Psoas muscle (tissue), 8 donors: ENCODE data around the gene TUBGCP4. TPM values are rescaled to one million over a fixed set of nuclear protein-coding genes. Genes with fewer than 3 reads are reported as not detected.

Experiments
- ATAC-seq, 4 donors: fragments of 200-7000 bp; cut with Tn5 transposase; one replicate each; pipeline ENCODE4 v1.9.1; 2020; ENCODE audit warnings: moderate library complexity in 3 of 4, mild to moderate bottlenecking in 2 of 4
- DNase-seq, 2 donors: peaks; one replicate each; pipeline ENCODE4 v3.0.0-alpha.2; 2020
- H3K27ac ChIP-seq: fragments of 200-600 bp; one replicate; pipeline ENCODE4 v1.8.0; 2022
- H3K27me3 ChIP-seq, 3 donors: fragments of 200-600 bp in 1 of 3; one replicate each; pipeline versions ENCODE4 v1.6.1 to v1.8.0; 2013 to 2022; ENCODE audit warnings: low read length in 2 of 3, mild to moderate bottlenecking in 2 of 3, moderate library complexity in 1 of 3; ENCODE audit not compliant: insufficient read depth in 3 of 3
- H3K36me3 ChIP-seq, 2 donors: fragments of 200-600 bp in 1 of 2; one replicate each; pipeline versions ENCODE4 v1.6.1 to v1.8.0; 2013 to 2022; ENCODE audit warnings: low read depth in 1 of 2, mild to moderate bottlenecking in 1 of 2, moderate library complexity in 1 of 2; ENCODE audit not compliant: insufficient read depth in 1 of 2
- H3K4me1 ChIP-seq: fragments of 200-600 bp; one replicate; pipeline ENCODE4 v1.8.0; 2022
- H3K4me3 ChIP-seq: fragments of 200-600 bp; one replicate; pipeline ENCODE4 v1.8.0; 2022; ENCODE audit warnings: mild to moderate bottlenecking
- H3K9me3 ChIP-seq: fragments of 200-600 bp; one replicate; pipeline ENCODE4 v1.8.0; 2022
- CTCF ChIP-seq: fragments of 200-600 bp; IDR thresholded peaks from one replicate; pipeline ENCODE4 v1.8.0; 2022; ENCODE audit warnings: antibody characterized with exemption
- WGBS, 3 donors: extraction: QIAGEN DNeasy Blood & Tissue Kit; methylation state at CpG; one replicate each; pipeline versions ENCODE4 v1.1.6 to v1.1.7; 2013; 5-methylcytosine and 5-hydroxymethylcytosine counted together
- intact Hi-C, 2 donors: fragments of 100-400 bp; cut with DNase I; formaldehyde crosslinking; loops; one replicate each; pipeline versions ENCODE4 v1.11.0 to v1.14.2; 2022
- polyA plus RNA-seq, 3 donors: library from polyadenylated mRNA; stranded (reverse); fragments of 200-250 nt; gene quantifications; one replicate each; pipeline ENCODE4 v1.2.3, GENCODE V29; 2013
- total RNA-seq, 4 donors: library from RNA; stranded (reverse); fragmentation: NEBNext Ultra II Directional in 2 of 4; extraction: Animal tissue kit (Norgen Biotek cat#: 25700) in 2 of 4; gene quantifications; one replicate each; pipeline versions ENCODE4 v1.2.1 to v1.2.4, GENCODE V29; 2021 to 2023
- donor health status: healthy with polysubstance abuse.
- donor health status: DM: no; HTN: no; CAD: no; lungs with moderate emphysema.
- donor health status: Bipolar disorder and iron deficiency.
- donor health status: healthy.
- donor health status: DM: yes; HTN: yes; CAD: no.
- donor health status: DM: no; HTN: no; CAD: no.
- donor health status: DM: no; HTN: no; CAD: no.
- donor health status: DM: yes; HTN: yes; CAD: no.

TUBGCP4 gene
- total and polyA plus RNA-seq, 7 donors, result 6.1 to 21.0 (median 12.8) TPM

DNA sequence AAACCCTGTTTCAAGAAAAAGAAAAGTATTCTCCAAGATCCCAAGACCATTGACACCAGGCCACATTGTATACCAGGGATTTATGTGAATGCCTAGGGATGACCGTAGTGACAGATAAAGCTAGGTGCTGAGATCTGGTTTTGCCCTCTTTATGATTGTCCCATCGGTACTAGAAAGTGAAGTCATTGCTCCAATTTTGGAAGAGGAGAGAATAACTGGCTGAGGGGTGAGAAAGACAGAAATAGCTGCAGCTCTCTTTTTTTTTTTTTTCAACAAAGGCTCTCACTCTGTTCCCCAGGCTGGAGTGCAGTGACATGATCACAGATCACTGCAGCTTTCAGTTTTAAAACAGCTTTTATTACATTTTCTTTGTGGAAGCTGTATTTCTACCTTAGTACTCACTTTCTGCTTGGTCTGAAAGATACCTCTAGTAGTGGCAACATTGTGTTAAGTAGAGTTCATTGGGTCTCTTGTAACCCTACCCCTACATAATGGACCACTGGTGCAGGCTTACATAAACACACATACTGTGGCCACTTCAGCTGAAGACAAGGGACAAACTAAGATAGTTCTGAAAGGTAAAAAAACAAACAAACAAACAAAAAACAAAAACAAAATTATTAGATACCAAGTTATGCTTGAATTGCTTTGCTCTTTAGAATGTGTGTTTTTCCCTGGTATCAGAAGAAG, 18.1 kb upstream of the TUBGCP4 start:
- WGBS, 3 donors, result 27 to 45% (median 28%) methylated on average over 2 of the region's 2 CpGs
- Histone ChIP-seq H3K36me3 (peaks cover 6 to 74% of the 10 kb centered on the region in 2 donors), H3K4me1 (peaks cover 12% of the 10 kb centered on the region), H3K27me3 (no peaks in the 10 kb centered on the region), H3K27ac (peak overlapping the region; percentile 70), H3K9me3 (peaks cover 4% of the 10 kb centered on the region), H3K4me3 (no peak overlapping the region)
- intact Hi-C loops, result no loop called here
- TF ChIP-seq CTCF, result no peak
- ATAC-seq (peak; percentile 73 to 93 (median 85)), DNase-seq (no peak)

DNA sequence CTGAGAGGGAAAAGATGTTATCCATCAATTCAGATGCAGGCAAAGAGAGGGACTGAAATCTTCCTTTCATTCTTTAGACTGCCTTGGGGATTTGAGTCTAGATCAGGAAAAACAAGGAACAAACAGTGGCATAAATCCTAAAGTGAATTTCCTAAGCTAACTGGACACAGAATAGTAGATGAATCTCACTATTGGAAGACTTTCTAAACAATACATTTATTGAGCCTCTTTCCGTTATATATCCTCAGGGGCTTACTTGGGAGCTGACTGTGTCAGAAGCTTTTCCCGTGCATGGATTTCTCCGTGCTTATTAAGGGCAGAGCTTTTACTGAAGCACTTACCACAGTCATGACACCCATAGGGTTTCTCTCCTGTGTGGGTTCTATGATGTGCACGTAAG, 10.1 kb upstream of the TUBGCP4 start:
- Histone ChIP-seq H3K4me3 (no peak overlapping the region), H3K36me3 (peaks cover 27 to 87% of the 10 kb centered on the region in 2 donors), H3K27me3 (no peaks in the 10 kb centered on the region), H3K4me1 (peaks cover 4% of the 10 kb centered on the region), H3K27ac (no peak overlapping the region), H3K9me3 (peaks cover 60% of the 10 kb centered on the region)
- TF ChIP-seq CTCF, result no peak
- intact Hi-C loops, result no loop called here
- DNase-seq (no peak), ATAC-seq (no peak)
- WGBS, 3 donors, result 84 to 98% (median 88%) methylated on average over 4 of the region's 4 CpGs

DNA sequence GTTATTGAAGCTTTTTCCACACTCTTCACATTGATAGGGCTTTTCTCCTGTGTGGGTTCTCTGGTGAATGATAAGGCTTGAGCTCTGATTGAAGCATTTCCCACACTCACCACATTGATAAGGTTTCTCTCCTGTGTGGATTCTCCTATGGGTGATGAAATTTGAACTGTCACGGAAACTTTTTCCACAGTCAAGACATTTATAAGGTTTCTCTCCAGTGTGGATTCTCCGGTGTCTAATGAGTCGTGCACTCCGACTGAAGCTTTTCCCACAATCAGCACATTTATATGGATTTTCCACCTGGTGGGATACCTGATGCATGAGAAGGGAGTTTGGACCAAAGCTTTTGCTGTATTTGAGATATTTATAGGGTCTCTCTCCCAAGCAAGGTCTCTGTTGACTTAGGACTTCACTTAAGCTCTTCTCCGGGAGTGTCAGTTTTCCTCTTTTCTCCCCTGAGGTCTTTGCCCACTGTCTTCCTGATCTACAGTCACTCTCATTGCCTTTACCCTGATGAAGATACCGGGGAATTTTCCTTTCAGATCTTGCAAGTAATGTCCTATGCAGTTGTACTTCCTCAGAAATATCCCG, 9.5 kb upstream of the TUBGCP4 start:
- Histone ChIP-seq H3K36me3 (peaks cover 28 to 93% of the 10 kb centered on the region in 2 donors), H3K9me3 (peaks cover 60% of the 10 kb centered on the region), H3K4me3 (no peak overlapping the region), H3K4me1 (peaks cover 4% of the 10 kb centered on the region), H3K27me3 (no peaks in the 10 kb centered on the region), H3K27ac (no peak overlapping the region)
- TF ChIP-seq CTCF, result no peak
- intact Hi-C loops, result no loop called here
- 99 to 100% (median 99%) methylated on average over 7 of the region's 7 CpGs for WGBS, 3 donors
- no peak for ATAC-seq
- DNase-seq, result no peak

DNA sequence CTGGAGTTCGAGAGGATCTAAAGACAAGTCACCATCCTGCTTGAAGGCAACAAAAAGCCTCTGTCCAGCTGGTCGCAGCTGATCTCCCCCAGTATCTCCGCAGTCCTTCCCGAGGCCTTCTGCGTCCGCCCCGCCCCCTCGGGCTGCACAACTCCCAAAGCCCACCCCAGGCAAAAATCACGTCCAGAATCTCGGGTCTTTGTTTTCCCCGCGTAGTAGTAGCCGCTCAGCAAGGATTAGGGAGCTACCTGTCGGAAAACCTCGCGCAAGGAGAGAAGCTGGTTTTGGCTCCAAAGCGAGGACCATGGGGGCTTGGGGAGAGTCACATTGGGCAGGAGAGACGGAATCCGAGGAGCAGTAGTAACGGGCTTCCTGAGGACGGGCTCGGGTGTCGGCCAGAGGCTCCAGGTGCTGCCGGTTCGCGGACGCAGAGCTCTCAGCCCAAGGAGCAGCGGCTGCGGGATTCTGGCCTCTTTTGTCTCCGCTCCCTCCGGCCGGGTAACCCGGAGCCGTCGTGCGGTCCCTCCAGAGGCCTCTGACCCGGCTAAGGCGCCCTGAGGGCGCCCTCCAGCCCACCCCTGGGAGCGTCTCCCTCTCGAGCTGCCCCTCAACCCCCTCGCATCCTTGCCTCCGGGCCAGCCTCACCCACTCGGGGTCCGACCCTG, 459 bp upstream of the TUBGCP4 start:
- H3K4me1 ChIP-seq, result peaks cover 27% of the 10 kb centered on the region
- ATAC-seq, result peak; percentile 55 to 72 (median 69)
- intact Hi-C loops, result no loop called here
- peaks cover 10 to 32% of the 10 kb centered on the region in 2 donors for H3K36me3 ChIP-seq
- peak overlapping the region; percentile 95 for H3K4me3 ChIP-seq
- no peaks in the 10 kb centered on the region for H3K9me3 ChIP-seq
- WGBS, 3 donors, result 0 to 1% (median 1%) methylated on average over 39 to 45 of the region's 45 CpGs
- peak overlapping the region; percentile 87 for H3K27ac ChIP-seq
- TF ChIP-seq CTCF, result no peak
- peak in 1 of 2 donors; percentile 45 for DNase-seq
- no peaks in the 10 kb centered on the region for H3K27me3 ChIP-seq
